HG03280 (cell line): Measurements from ENCODE around the gene MSH4.
"Not testable (repeated sequence)": the region's sequence is repeated elsewhere in the genome, so short reads cannot be mapped to it uniquely, and the experiment has no call there.

Experiments used
- ATAC-seq: cut with Tn5 transposase; IDR thresholded peaks from one replicate; pipeline ENCODE4 v1.9.1; 2021; ENCODE audit warnings: mild to moderate bottlenecking, moderate library complexity; ENCODE audit not compliant: unreplicated experiment

MSH4 gene

DNA sequence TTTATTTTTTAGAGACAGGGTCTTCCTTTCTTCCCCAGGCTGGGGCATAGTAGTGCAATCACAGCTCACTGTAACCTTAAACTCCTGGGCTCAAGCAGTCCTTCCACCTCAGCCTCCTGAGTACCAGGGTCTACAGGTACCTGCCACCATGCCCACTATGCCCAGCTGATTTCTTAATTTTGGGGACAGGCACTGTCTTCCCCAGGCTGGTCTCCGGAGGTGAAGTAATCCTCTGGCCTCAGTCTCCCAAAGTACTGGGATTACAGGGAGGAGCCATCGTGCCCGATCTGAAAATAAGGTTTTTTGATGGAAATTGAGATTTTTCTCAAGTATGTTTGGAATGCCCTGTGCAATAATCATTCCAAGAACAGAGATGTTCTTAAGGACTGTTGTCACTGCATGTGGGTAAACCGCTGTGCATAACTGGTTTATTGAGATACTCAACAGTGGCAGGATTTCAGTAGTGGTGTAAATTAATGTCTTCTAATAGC lies 934 bp upstream of the MSH4 start:
- no peak for ATAC-seq

- no peak for ATAC-seq
Measured at GRCh38 chr1:75797273-75797588, 549 bp downstream of the MSH4 start.

DNA sequence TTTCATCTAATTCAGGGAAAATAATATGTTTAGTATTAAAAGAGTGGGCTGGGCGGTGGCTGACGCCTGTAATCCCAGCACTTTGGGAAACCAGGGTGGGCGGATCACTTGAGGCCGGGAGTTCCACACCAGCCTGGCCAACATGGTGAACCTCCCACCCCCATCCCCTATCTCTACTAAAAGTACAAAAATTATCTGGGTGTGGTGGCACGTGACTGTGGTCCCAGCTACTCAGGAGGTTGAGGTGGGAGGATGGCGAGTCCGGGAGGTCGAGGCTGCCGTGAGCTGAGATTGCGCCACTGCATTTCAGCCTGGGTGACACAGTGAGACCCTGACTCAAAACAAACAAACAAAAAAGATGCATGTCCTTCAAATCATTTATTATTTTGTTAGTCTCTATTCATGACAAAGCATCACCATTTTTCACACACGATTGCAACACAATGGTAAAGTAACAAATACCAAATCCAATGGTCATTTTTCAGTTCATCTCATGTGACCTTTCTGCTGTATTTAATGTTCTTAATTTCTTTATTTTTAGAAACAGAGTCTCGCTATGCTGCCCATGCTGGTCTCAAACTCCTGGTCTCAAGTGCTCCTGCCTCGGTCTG lies 1.0 kb downstream of the MSH4 start:
- ATAC-seq, result no peak

GRCh38 chr1:75801480-75801879 lies 4.8 kb downstream of the MSH4 start:
- ATAC-seq, result not testable (repeated sequence)

DNA sequence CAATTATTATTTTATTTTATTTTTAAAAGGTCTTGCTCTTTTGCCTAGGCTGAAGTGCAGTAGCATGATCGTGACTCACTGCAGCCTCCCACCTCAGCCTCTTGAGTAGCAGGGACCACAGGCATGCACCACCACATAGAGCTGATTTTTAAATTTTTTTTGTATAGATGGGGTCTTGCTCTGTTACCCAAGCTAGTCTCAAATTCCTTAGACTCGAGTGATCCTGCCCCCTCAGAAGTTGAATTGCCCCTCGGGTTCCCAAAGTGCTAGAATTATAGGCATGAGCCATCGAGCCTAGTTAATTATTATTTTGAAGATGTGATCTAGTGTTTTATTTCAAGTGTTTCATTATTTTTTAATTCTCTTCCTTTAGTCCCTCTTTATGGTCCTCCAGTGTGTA lies 12.2 kb downstream of the MSH4 start:
- no peak for ATAC-seq

DNA sequence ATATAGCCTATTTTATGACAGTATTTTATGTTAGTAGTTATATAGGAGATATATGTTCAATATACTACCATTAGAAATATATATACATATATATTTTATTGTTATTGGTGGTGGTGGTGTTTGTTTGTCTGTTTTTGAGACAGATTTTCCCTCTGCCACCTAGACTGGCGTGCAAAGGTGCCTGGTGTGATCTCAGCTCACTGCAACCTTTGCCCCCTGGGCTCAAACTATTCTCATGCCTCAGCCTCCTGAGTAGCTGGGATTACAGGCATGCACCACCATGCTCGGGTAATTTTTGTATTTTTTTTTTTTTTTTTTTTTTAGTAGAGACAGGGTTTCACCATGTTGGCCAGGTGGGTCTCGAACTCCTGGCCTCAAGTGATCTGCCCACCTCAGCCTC lies 13.4 kb downstream of the MSH4 start:
- not testable (repeated sequence) for ATAC-seq

DNA sequence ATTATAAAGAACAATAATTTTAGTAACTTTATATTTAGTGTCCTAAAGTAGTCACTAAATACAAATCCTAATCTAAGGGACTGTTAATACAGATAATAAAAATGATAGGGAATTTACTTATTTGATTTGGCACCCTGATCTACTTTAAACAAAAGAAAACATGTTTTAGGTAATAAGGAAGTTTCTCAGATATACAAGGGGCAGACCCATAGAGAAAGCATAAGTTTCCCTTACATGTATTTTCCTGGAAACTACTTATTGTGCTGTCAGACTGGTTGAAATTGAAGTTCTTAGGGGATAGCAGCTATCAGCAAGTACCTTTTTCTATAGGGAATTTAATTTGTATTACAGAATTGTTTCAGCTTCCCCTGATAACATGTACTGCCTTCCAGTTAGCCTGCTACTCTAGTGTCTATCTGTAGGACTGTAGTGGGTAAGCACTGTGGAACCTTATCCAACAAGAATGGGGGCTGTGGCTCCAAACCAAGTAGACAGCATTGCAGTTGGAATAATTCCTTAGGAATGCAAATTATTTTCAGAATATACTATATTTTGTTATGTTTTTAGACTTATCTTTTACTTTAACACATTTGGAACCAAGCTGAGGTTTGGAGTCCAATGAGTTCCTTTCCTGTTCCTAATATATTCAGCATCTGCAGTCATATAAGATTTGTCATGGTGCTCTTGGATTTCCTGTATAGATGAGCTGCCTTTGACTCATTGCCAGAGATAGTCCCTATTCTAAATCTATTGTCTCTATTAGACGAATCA lies 14.7 kb downstream of the MSH4 start:
- no peak for ATAC-seq

DNA sequence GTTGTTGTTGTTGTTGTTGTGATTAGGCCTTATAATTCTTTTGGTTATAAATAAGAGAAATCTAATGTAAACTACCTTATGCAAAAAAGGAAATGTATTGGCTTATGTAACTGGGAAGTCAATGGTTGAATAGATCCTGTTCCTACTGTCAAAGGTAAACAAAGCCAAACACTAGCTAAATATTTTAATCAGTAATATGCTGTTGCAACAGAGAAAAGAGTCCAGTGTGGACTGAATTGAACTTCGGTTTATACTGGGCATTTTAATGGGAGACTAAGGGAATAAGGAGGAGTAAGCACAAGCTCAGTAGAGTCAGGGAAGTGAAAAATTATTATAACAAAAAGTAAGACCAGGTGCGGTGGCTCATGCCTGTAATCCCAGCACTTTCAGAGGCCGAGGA lies 15.4 kb downstream of the MSH4 start:
- ATAC-seq, result no peak

DNA sequence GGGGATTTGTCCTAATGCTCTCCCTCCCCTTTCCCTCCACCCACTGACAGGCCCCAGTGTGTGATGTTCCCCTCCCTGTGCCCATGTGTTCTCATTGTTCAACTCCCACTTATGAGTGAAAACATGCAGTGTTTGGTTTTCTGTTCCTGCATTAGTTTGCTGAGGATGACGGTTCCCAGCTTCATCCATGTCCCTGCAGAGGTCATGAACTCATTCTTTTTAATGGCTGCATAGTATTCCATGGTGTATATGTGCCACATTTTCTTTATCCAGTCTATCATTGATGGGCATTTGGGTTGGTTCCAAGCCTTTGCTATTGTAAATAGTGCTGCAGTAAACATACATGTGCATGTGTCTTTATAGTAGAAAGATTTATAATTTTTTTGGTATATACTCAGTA lies 26.9 kb downstream of the MSH4 start:
- ATAC-seq, result not testable (repeated sequence)

GRCh38 chr1:75836528-75837100 lies 39.9 kb downstream of the MSH4 start:
- ATAC-seq, result no peak

DNA sequence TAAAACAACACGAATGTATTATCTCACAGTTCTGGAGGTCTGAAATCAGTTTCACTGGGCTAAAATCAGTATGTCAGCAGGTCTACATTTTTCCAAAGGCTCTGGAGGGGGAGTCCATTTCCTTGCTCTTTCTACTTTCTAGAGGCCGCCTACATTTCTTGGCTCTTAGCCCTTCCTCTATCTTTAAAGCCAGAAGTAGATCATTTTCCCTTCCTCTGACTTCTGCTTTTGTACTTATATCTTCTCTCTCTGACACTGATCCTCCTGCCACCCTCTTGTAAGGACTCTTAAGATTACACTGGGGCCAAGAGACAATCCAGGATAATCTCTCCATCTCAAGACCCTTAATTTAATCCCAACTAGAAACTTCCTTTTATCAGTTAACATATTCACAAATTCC lies 41.4 kb downstream of the MSH4 start:
- no peak for ATAC-seq

- ATAC-seq, result no peak
Measured at GRCh38 chr1:75841421-75841820, 44.7 kb downstream of the MSH4 start.

- ATAC-seq, result no peak
Measured at GRCh38 chr1:75845576-75845975, 48.9 kb downstream of the MSH4 start.

- no peak for ATAC-seq
Measured at GRCh38 chr1:75855010-75855409, 58.3 kb downstream of the MSH4 start.

- ATAC-seq, result no peak
Measured at GRCh38 chr1:75855734-75856133, 59.1 kb downstream of the MSH4 start.

DNA sequence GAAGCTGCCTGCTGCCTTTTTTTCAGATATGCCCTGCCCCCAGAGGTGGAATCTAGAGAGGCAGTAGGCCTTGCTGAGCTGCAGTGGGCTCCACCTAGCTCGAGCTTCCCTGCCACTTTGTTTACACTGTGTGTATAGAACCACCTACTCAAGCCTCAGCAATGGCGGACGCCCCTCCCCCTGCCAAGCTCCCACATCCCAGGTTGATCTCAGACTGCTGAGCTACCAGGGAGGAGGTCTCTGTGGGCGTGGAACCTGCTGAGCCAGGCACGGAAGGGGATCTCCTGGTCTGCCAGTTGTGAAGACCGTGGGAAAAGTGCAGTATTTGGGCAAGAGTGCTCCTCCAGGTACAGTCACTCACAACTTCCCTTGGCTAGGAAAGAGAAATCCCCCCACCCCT lies 65.1 kb downstream of the MSH4 start:
- ATAC-seq, result no peak

- ATAC-seq, result no peak
Measured at GRCh38 chr1:75870951-75871350, 74.3 kb downstream of the MSH4 start.

GRCh38 chr1:75879985-75880384 lies 83.3 kb downstream of the MSH4 start:
- no peak for ATAC-seq

DNA sequence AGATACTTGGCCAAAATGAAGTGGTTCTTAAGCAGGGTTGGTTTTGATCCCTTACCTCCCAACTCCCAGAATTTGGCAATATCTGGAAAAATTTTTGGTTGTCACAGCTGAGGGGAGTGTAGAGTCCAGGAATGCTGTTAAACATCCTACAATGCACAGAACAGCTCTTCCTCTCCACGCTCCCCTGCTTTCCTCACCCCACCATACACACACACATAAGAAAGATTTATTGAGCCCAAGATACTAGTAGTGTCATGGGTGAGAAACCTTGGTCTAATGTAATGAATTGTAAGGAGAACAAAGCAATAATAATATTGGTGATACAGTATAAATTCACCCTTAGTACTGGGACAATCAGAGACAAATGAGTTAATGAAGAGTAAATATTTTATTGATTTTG lies 87.8 kb downstream of the MSH4 start:
- ATAC-seq, result no peak

DNA sequence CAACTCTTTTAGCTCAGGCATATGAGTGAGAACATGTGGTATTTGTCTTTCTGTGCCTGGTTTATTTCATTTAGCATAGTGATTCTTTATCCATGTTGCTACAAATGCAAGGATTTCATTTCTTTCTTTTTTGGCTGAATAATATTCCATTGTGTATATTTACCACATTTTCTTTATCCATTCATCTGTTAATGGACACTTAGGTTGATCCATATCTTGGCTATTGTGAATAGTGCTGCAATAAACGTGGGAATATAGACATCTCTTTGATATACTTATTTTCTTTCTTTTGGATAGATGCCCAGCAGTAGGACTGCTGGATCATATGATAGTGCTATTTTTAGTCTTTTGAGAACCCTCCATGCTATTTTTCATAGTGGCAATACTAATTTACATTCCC lies 104.7 kb downstream of the MSH4 start:
- no peak for ATAC-seq

- peak; percentile 69 for ATAC-seq
Measured at GRCh38 chr1:75908717-75909152, 112.1 kb downstream of the MSH4 start.

- ATAC-seq, result no peak
Measured at GRCh38 chr1:75916834-75917233, 120.2 kb downstream of the MSH4 start.
